GM21528 (cell line): ENCODE results near the gene DNAJC8.

Source experiments
- ATAC-seq: cut with Tn5 transposase; IDR thresholded peaks from one replicate; pipeline ENCODE4 v1.9.1; 2021; ENCODE audit warnings: mild to moderate bottlenecking, moderate library complexity; ENCODE audit not compliant: unreplicated experiment, low FRiP score

DNAJC8 gene

DNA sequence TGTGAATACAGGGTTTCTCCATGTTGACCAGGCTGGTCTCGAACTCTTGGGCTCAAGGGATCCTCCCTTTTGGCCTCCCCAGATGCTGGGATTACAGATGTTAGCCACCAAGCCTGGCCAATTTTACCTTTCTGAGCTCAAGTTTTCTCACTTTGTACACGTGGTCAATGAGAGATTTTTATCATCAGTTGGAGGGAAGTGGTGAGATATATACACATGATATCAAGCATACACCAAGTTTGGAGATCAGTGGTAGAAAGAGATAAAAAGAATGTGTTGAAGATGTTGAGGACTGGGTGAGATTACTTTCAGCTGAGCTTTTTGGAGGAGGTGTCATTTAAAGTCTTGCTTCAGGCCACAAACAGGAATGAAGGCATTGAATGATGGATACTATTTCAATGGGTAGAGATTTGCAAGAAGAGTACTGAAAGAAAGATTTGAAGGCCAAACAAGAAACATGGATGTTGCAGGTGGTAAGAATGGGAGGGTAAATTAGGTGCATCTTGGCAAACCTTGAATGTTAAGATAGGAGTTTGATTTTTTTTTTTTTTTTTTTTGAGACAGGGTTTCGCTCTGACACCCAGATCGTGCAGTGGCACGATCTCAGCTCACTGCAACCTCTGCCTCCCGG, 23.5 kb upstream of the DNAJC8 start:
- ATAC-seq = no peak

DNA sequence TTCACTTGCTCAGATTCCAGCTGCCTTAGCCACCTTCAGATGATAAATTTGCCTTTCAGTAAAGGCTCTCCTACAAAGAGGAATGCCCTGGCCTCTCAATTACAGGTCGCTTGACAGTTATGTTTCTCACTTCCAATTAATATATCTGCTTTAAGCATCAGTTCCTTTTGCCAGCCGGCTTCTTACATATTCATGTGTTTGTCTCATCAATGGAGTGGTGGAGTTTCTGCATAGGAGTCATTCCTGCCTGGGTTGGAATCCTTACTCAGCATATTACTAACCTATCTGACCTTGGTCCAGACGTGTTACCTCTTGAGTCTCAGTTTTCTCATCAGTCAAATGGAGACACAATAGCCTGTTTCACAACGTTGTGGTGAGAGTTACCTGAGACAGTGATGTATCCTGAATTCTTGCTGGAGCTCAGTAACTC, 17.1 kb upstream of the DNAJC8 start:
- ATAC-seq = no peak

DNA sequence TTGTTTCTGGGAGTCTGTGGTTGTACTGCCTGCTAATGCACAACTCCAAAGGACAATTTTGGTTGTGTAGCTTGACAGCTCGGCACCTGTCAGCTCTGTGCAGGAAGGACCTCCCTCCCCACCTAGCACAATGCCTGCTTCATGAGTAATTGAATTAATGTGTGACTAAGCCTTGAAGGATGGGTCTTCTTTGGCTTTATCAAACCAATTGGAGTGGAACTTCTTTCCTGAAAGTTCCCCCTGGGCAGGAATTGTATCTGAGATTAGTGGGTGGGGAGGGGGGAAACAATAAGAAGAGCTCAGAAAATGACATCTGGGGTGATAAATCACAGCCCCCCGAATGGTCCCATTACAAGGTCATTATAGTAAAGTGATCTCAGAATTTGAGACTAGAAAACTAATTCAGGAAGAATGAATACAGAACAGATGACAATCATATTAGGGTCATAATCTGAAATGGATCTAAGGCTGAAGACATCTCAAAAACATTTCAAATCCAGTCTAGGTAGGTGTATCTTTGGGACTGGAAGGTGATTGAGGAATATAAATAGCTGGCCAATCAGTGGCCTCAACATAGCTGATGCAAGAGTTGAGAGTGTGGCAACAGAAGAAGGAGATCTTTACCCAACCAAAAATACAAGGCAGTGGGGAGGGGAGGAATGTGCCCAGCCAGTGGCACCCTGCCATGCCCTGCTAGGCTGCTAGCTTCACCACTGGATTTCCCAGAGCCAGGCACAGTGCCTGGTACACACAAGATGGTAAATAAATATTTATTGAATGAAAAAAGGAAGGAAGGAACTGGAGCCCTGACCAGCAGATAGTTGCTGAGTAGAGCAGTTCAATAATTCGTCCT, 16.4 kb upstream of the DNAJC8 start:
- ATAC-seq = no peak

DNA sequence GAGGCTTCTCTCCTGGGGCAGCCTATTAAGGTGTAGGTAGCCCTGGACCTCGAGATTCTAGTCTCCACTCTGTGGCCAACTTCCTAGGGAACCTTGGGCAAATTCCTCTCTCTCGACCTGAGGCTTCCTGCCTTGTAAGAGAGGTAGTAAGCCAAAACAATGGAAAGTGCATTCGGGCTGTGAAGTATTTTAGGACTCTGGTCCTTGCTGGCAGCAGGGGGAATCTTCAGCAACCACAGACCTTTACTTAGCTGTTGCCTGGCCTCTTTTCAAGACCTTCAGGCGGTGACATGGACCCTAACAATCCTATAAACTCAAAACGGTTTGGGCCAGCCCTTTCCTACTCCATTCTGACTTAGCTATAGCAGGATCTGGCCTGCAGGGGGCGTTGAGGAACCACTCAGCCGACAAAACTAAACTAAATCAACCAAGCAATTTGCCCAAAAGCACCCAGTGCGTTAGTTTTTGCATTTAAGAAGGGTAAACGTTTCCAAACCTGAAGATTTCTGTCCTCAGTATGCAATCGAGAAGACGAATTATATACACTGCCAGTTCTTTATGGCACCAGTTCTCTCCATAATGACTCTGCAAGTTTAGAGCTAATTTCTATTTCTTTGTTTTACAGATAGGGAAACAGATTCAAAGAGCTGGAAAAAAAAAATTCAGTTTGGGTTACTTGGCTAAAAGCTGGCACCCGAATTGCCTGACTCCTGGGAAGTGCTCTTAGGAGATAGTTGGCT, 15.6 kb upstream of the DNAJC8 start:
- peak; percentile 35 for ATAC-seq

DNA sequence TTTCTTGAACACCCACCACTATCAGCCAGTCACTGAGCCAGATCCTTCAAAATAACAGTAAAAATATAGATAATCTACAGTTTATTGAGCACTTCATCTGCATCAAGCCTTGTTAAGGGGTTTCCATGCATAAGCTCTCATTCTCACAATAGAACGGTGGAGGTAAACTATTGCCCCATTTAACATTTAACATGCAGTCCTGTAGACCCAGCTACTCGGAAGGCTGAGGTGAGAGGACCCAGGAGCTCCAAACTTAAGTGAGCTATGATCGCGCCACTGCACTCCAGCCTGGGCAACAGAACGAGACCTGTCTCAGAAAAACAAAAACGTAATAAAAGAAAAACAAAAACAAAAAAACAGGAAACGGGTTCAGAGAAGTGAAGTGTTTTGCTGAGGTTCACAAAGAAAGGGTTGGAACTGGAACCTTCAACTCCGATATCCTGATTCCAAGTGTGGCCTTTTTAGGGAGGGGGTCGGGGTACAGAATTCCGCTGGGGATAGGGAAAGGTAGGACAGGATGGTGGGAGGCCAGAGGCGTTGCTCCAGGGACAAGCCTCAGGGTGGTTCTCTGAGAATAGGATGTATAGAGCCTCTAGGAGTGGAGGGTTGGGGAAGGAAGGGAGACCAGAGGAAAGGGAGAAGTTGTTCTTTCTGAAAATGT, 14.9 kb upstream of the DNAJC8 start:
- no peak for ATAC-seq

DNA sequence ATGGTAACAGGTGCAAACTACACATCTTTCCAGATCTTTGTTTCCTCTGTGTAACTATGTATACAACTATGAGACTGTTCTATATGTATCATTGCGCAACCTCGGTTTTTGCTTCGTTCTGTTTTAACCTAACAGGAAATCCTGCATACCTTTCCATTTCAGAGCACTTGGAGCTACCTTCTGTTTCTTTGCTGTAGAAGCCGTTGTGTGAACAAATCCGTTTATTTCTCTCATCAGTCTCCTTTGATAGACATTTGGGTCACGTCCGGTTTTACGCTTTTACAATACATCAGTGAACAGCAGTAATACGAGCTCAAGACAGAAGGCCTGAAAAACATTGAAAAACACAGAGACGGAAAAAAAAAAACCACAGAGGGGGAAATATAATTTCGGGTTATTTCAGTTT, 13.6 kb upstream of the DNAJC8 start:
- no peak for ATAC-seq

DNA sequence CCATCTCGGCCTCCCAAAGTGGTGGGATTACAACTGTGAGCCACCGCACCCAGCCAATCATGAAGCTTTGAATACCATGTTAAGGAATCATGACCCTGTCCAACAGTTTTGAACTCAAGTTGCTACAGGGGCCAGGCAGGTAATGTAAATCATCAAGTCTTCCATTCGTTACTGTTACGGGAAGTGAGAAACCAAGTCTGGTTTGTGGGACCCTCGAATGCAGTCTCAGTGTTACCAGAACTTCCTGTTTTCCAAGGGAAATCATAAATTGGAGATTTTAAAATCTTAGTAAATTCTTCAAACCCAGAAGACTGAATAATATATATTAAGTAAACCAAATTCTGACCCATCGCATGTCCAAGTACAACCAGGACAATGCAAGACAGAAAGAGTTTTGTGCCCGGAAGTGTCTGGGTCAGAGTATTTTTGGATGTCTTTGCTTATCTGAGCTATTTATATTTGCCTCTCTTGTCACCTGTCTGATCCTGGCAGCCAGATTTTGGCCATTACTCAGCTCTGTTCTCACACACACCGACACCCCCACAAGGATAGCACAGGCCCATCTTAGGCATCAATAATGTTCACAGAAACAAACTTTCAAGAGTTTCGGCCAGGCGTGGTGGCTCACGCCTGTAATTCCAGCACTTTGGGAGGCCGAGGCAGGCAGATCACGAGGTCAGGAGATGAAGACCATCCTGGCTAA, 11.9 kb upstream of the DNAJC8 start:
- peak; percentile 28 for ATAC-seq

DNA sequence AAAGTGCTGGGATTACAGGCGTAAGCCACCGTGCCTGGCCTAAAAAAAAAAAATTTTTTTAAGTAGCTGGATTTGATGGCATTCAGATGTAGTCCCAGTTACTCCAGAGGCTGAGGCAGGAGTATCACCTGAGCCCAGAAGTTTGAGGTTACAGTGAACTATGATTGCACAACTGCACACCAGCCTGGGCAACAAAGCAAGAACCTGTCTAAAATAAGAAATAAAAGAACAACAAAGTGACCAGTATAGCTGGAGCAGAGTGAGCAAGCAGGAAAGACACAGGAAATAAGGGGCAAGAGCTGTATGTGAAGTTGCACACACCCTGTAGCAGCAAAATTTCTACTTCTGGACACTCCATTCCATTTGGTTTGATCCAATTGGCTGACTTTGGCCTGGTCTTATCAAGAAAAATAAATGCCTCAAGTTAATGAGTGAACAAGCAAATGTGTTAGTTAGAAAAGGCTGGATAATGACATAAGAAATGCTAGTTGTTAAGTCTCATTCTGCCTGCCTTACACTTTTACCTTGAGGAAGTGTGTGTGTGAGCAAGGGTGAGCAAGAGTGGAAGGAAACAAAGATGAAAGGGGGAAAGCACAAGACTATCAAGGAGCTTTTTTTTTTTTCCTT, 11.0 kb upstream of the DNAJC8 start:
- ATAC-seq = no peak

DNA sequence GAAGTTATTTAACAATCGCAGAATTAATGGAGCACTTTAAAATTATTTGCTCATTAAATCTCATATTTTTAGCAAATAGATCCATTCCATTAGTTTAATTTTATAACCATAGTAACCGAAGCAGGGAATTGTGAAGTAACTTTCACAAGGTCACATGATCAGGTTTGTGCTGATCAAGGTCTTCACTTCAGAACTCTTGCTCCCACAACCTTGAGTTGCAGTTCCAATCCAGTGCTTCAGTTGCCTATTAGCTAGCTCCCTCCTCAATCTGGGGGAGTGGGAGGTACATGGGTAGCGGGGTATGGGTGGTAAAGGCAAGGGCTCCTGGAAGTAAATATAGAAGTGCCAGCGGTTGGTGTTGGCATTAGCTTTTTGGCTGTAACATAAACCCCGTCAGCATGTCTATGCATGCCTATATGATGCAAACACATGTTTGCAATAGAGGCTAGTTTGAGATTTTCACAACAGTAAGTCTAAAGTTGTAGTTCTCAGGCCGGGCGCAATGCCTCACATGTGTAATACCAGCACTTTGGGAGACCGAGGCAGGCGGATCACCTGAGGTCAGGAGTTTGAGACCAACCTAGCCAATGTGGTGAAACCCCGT, 8.9 kb upstream of the DNAJC8 start:
- no peak for ATAC-seq

DNA sequence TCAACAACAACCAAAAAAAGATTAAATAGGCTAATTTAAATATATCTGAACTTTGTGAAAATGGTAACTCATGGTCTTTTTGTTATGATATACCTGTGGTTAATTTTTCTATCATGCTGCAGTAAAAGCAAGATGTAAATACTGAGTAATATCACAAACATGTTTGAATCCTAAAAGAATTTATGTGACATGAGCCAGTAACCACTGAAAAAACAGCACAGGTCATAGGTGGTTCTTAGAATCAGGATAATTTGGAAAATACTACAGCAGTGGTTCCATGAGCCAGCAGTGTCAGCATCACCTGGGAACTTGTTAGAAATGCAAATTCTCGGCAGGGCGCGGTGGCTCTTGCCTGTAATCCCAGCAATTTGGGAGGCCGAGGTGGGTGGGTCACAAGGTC, 7.2 kb upstream of the DNAJC8 start:
- ATAC-seq = no peak

DNA sequence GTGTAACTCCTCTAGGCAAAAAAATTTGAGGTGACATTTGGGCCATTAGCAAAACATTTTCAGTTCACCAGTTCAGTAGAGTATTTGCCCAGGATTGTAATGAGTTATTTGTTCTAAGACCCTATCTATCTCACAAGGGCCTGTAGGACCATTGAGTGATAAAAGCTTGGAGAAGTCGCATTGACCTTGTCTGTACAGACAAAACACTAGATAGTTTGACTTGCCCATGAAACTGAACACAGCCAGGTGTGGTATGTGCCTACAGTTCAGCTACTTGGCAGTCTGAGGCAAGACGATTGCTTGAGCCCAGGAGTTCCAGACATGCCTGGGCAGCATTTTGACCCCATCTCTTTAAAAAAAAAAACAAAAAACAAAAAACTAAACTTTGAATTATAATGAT, 6.2 kb upstream of the DNAJC8 start:
- ATAC-seq = no peak

DNA sequence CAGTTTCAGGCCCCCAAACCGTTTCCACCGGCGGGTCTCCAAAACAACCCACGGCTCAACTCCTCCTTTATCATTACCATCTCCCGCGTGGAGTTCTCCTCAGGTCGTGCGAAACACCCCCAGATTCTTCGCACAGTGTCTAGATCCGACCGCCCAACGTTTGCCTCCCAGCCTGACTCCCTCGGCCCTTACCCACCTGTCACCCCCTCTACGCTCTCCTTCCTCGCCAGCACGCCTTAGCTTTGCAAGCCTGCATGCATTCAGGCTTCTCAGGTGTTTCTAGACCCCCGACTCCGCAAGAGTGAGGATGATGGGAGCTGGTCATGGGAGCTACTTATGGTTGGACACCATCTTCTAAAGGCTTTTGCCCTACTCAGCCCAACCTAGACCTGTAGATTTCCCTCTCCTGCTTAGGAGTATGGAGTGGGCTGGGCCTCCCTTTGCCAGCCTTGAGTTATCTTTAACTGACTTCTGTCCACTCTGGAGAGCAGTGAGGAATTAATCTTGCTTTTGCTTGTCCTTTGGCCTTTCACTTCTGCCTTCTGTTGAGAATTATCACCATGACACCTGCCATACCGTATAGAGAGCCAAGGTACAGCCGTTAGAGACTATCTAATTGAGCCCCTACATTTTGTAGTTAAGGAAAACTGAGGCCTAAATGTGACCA, 4.0 kb upstream of the DNAJC8 start:
- no peak for ATAC-seq

DNA sequence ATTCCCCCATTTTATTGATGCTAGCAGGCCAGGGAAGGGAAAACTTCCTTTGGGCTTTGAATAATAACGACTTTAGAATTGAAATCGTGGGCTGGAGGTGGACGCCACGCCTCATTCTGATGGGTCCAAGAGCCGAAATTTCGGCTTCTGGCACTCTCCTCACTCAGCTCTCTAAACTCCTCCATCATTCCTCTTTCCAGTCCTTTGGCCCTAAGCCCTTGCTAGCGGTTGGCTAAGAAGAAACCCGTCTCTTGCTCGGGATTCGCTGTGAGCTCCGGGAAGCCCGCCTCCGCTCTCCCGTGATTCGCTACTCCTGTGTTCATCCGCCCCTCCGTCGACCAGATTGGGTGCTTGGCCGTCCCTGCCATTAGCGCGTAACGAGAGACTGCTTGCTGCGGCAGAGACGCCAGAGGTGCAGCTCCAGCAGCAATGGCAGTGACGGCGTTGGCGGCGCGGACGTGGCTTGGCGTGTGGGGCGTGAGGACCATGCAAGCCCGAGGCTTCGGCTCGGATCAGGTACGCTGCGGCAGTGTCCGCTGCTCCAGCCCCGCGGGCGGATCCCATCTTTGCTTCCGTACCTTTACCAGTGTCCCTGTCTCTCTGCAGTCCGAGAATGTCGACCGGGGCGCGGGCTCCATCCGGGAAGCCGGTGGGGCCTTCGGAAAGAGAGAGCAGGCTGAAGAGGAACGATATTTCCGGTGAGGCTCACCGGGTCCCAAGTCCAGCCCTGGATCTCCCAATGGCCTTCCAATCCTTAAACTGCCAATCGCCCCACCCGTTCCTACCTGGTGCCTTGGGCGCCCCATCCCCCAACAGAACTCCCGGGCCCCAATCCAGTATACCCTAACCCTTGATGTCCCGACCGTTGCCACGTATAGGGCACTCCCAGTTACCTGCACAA, 3.2 kb upstream of the DNAJC8 start, which contains the start of gene ATP5IF1:
ATP5IF1 (plus strand) TSS at position 370 of the 901 bp plus-strand sequence; CDS start at position 430, 60 bp downstream.
- ATAC-seq = peak; percentile 82

DNA sequence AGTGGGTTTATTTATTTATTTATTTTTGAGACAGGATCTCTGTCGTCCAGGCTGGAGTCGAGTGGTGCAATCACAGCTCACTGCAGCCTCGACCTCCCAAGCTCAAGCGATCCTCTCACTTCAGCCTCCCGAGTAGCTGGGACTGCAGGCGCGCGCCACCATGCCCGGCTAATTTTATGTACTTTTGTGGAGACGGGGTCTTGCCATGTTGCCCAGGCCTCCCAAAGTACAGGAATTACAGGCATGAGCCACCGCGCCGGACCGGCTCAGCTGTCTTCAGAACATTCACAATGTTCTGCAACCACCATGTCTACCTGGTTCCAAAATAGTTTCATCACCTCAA, 406 bp upstream of the DNAJC8 start:
- ATAC-seq = no peak

DNA sequence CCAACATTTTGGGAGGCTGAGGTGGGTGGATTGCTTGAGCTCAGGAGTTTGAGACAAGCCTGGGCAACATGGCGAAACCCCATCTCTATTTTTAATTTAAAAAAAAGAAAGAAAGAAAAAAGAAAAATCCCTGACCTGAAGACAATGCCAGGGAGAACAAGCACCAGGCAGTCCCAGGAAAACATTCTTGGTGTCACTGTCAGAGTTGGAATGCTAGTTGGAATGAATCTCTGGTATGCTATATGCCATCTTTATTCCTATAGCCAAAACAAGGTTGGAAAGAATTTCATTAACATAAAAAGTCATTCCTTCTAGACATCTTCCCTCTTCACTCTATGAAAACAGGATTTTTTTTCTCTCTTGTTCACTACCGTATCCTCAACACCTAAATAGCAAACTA, 2.8 kb downstream of the DNAJC8 start:
- no peak for ATAC-seq

DNA sequence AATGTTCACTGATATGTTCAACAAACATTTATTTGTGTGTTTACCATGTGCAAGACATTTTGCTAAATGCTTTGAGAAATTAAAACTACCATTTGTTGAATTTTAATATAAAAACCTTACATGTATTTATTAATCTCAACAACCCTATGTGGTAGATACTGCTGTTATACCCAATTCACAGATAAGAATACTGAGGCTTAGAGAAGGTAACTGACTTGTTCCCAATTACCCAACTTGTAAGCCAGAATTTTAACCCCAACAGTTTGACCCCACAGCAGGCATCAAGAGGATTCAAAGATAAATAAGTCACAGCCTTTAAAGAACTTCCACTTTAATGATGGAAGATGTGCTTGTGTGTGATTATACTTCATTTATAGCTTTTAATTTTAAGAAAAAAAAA, 3.7 kb downstream of the DNAJC8 start:
- no peak for ATAC-seq

DNA sequence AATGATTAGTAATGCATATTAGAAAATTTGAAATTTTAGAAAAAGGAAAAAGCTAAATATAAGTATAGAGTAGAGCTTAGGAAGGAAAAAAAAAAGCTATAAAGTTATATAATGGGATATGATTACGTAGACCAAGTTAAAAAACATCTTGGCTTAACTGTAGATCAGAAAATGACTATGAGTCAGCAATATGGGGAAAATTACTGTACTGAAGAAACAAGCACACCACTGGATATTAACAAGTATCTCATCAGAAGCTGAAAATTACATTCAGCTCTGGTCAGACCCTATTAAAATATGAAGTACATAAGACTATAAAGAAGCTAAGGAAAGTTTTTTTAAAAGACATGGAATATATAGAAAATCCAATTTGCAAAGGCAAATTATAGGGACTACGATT, 19.5 kb downstream of the DNAJC8 start:
- ATAC-seq = no peak

DNA sequence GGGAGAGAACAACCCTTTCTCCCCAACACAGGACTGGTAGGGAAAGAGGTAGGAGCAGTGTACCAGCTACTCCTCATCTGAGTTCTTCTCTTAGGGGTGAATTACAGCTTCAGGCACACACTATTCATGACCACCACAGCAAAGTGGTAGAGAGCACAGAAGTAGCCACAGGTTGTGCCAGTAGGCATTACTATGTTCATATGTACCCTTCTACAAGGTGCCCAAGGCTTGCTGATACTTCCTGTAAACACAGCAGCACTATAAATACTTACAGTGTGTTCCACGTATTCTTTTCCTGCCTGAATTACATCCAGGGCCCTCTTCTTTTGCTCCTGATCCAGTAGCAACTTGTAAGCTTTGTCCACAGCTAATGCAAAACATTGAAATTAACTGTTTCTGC, 23.1 kb downstream of the DNAJC8 start:
- ATAC-seq = no peak
